Occipital lobe (tissue), 2 donors: ENCODE measurements around the gene SFPQ. TPM values are rescaled to one million over a fixed set of nuclear protein-coding genes. Genes with fewer than 3 reads are reported as not detected.
"Not testable (repeated sequence)": the region's sequence is repeated elsewhere in the genome, so short reads cannot be mapped to it uniquely, and the experiment has no call there.

ENCODE experiments used
- DNase-seq: peaks from one replicate; lab custom pipeline; 2025; lab: John Stamatoyannopoulos, UW
- total RNA-seq: library from RNA; depleted of rRNA; stranded (reverse); fragments of >200 nt; gene quantifications from one replicate; pipeline ENCODE4 v1.2.3, GENCODE V29; 2014

The SFPQ gene, protein sequence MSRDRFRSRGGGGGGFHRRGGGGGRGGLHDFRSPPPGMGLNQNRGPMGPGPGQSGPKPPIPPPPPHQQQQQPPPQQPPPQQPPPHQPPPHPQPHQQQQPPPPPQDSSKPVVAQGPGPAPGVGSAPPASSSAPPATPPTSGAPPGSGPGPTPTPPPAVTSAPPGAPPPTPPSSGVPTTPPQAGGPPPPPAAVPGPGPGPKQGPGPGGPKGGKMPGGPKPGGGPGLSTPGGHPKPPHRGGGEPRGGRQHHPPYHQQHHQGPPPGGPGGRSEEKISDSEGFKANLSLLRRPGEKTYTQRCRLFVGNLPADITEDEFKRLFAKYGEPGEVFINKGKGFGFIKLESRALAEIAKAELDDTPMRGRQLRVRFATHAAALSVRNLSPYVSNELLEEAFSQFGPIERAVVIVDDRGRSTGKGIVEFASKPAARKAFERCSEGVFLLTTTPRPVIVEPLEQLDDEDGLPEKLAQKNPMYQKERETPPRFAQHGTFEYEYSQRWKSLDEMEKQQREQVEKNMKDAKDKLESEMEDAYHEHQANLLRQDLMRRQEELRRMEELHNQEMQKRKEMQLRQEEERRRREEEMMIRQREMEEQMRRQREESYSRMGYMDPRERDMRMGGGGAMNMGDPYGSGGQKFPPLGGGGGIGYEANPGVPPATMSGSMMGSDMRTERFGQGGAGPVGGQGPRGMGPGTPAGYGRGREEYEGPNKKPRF
- 342 TPM for total RNA-seq

DNA sequence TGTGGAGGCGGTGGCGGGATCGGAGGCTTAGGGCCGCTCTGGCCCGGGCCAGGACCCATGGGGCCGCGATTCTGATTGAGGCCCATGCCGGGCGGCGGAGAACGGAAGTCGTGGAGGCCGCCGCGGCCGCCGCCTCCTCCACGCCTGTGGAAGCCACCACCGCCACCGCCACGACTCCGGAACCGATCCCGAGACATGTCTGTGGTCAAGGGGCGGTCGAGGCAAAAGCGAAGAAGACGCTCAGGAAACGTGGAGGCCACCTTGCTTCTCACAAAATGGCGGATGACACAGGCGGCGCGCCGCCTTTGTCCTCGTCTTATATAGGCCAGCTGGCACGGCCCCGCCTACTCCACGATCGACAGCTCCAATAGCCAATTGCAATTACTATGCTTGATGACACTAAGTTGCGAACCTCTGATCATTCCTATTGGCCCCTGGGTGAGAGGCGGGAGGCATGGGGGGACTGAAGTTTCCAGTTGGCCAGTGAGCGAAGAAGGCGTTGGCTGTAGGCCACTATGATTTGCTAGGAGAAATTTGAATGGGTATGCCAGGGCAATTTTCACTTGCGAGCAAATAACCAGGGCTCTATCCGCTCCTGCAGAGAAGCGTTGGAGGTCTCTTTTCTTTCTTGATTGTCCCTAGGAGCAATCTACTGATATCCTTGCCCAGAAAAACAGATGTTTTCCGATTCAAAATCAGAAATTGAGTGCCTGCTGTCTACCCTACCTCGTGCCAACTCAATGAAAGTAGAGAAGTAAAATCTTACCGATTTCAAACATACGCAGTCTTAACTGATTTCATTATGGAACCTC lies at the start of gene SFPQ:
SFPQ (minus strand) TSS at position 293 of the 812 bp plus-strand sequence; CDS start at position 197, 96 bp downstream.
- peak; percentile 98 for DNase-seq

- not testable (repeated sequence) for DNase-seq
Observed at GRCh38 chr1:35236772-35237171, 43.8 kb upstream of the SFPQ start.

DNA sequence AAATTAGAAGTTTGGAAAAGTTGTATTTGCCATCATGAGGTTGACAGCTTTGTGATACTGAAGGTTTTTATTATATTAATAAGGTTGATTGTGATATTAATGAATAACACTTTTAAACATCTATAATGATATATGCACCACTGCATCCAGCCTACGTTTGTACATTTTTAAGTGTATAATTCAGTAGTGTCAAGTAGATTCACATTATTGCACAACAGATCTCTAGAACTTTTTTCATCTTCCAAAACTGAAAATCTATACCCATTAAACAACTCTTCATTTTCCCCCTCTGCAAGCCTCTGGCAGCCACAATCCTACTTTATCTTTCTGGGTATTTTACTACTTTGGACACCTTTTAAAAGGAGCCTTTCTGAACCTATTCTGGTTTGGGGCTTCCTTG lies 38.3 kb upstream of the SFPQ start:
- no peak for DNase-seq

GRCh38 chr1:35229587-35230360 lies 36.8 kb upstream of the SFPQ start:
- DNase-seq: no peak

DNA sequence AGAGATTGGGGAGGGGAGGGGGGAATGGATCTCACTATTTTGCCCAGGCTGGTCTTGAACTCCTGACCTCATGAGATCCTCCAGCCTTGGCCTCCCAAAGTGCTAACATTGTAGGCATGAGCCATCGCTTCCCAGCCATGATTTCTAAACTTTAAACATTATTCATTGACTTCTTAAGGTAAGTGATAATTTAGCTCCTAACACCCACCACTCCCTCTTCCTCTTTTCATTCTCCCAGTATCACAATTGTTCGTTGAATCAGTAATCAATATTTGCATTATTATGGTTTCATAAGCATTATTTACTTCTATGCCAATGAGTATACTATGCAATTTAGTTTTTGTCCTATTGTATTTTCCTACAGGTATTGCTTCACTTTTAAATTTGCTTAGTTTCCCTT lies 33.6 kb upstream of the SFPQ start:
- no peak for DNase-seq

DNA sequence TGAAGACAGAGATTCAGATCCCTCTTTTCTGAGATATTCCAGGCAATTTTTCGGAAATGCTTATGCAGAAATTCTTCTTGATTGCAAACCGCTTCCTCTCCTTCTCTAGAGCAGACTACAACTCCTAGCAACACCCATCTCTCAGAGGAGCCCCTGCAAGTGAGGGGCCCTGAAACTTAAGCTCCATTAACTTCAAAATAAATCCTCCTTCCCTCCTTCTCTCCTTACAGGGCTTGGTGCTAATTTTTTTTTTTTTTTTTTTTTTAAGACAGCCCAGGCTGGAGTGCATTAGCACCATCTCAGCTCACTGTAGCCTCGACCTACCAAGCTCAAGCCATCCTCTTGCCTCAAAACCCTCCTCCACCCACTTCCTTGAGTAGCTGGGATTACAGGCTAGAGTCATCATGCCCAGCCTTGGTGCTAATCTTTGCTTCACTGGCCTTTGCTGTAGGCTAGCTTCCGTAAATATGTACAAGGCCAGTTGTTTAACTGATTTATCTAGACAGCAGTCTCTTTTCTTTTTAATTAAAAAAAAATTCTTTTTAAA lies 30.2 kb upstream of the SFPQ start:
- no peak for DNase-seq

- DNase-seq: no peak
Observed at GRCh38 chr1:35222322-35223083, 29.6 kb upstream of the SFPQ start.

GRCh38 chr1:35220976-35221375 lies 28.0 kb upstream of the SFPQ start:
- DNase-seq: no peak

DNA sequence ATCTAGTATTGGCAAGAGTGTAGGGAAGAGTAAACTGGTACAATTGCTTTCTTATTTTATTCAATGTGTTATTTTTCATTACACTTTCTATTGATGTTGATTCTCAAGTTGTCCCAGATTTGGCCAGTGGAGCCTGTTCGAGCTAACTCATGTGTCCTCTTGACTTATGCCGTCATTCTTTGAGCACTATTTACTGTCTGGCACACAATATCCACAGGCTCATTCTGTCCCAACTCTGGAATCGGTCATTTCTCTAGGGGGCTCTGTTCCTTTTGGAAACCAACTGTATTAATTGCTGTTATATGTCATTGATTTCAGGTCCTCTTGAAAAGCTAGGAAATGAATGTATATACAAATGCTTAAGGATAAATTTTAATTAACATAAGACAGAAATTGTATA lies 22.4 kb upstream of the SFPQ start:
- no peak for DNase-seq

DNA sequence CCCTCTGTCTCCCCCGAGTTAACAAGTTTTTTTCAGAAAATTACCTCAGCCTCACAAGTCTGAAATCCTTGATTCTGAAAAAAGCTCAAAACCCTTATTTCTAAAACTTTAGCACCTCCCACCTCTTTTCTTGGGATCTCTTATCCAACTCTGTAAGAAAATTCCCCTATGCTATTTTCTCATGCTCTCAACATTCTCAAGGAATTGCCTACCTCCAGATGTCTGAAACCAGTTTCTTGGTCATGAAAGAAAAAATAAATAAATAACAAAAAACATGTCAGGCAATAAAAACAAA lies 18.1 kb upstream of the SFPQ start:
- DNase-seq: no peak

- no peak for DNase-seq
Observed at GRCh38 chr1:35210321-35211119, 17.6 kb upstream of the SFPQ start.

DNA sequence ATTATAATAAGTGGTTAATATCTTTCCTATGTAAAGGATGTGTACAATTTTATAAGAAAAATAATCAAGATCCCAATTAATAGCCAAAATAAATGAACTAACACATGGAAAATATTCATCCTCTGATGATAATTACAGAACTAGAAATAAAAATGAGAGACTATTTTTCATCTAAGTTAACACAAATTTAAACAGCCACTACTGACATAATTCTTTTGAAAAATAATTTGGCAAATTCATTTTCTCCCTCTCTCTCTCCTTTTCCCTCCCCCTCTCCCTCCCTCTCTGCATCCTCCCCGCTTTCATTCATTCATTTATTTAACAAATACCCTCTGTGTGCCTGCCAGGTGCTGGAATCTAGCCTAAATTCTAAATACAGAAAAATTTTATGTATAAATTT lies 10.3 kb upstream of the SFPQ start:
- DNase-seq: no peak

DNA sequence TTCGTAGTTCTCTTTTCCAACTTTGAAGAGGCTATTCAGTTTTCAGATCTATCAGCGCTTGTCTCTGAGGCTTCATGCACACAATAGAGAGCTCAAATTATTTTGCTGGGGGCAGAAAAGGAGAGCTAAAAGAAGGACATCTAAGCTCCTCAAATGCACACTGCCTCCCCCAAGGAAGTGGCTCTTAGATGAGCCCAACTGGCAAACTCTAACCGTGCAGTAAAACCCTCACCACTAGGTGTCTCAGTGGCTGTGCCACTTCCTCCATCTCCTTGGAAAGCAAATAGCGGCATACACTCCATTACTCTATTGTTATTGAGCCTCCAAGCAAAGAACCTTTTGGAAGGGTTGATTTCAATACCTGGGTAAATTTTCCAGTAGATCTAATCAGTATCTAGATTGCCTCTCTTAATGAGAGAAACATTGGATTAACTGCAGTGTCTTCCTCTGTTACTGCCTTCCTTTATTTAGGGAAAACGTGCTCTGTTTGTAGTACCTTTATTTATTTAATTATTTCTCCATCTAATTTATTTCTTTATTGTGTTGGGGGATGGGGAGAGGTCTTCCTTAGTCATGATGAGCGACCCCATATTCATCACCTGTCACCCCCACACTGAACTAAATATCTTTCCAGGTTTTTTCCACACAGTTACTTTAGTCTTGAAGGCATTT lies 9.2 kb upstream of the SFPQ start:
- DNase-seq: peak; percentile 29

GRCh38 chr1:35201631-35202030 lies 8.7 kb upstream of the SFPQ start:
- DNase-seq: no peak

DNA sequence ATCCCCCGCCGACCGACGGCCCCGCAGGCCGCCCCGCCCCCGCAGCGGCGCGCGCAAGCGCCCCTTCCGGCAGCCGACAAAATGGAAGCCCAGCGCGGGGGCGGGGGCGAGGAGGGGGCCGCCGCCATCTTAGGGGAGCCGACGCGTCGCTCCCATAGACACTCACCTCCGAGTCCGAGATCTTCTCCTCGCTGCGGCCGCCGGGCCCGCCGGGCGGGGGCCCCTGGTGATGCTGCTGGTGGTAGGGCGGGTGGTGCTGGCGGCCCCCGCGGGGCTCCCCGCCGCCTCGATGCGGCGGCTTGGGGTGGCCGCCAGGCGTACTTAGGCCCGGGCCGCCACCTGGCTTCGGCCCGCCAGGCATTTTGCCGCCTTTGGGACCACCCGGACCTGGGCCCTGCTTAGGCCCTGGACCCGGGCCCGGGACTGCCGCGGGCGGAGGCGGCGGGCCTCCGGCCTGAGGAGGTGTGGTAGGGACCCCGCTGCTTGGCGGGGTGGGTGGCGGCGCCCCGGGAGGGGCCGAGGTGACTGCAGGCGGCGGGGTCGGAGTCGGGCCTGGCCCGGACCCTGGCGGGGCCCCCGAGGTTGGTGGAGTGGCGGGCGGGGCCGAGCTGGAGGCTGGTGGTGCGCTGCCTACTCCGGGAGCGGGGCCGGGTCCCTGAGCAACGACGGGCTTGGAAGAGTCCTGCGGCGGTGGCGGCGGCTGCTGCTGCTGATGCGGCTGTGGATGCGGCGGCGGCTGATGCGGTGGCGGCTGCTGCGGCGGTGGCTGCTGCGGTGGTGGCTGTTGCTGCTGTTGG lies 691 bp downstream of the SFPQ start:
- DNase-seq: peak; percentile 68

GRCh38 chr1:35191429-35192055 lies 1.4 kb downstream of the SFPQ start:
- DNase-seq: no peak

DNA sequence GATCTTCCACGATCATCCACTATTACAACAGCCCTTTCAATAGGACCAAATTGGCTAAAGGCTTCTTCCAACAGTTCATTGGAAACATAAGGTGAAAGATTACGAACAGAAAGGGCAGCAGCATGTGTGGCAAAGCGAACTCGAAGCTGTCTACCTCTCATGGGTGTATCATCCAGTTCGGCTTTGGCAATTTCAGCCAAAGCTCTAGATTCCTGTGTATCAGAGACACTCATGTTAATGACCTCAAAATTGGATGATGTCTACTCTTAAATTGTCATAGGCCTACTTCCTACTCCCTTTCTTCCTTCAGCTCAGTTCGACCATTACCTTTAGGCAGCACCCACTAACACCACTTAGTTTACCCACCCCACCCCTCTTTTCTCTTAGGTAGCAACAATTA lies 2.2 kb downstream of the SFPQ start:
- no peak for DNase-seq
